H9 (cell line): ENCODE results near the gene UPF2. TPM values are rescaled to one million over a fixed set of nuclear protein-coding genes. Genes with fewer than 3 reads are reported as not detected.

Source experiments
- DNase-seq: peaks from one replicate; pipeline ENCODE4 v3.0.0-alpha.2; 2017
- H2AFZ ChIP-seq: one replicate; pipeline ENCODE4 v1.6.1; 2013; ENCODE audit warnings: mild to moderate bottlenecking, low read length, control low read depth, moderate library complexity
- H2AK5ac ChIP-seq: 2 replicates; pipeline ENCODE4 v1.6.1; 2013; ENCODE audit warnings: low read length, control low read depth, mixed read lengths; ENCODE audit not compliant: insufficient read length
- H2BK120ac ChIP-seq: one replicate; pipeline ENCODE4 v1.6.1; 2013; ENCODE audit warnings: low read depth, mild to moderate bottlenecking, low read length, control low read depth, inconsistent platforms; ENCODE audit not compliant: poor library complexity, severe bottlenecking
- H2BK12ac ChIP-seq: 2 replicates; pipeline ENCODE4 v1.6.1; 2013; ENCODE audit warnings: low read length, control low read depth, mixed read lengths, low read depth; ENCODE audit not compliant: insufficient read length
- H2BK15ac ChIP-seq: 2 replicates; pipeline ENCODE4 v1.6.1; 2013; ENCODE audit warnings: low read depth, low read length, control low read depth
- H2BK20ac ChIP-seq: one replicate; pipeline ENCODE4 v1.6.1; 2013; ENCODE audit warnings: low read depth, mild to moderate bottlenecking, low read length, control low read depth, inconsistent platforms; ENCODE audit not compliant: poor library complexity, severe bottlenecking
- H2BK5ac ChIP-seq: 2 replicates; pipeline ENCODE4 v1.6.1; 2013; ENCODE audit warnings: low read length, control low read depth, mixed read lengths; ENCODE audit not compliant: insufficient read length
- H3K14ac ChIP-seq: 2 replicates; pipeline ENCODE4 v1.6.1; 2013; ENCODE audit warnings: low read length, control low read depth; ENCODE audit not compliant: insufficient read depth
- H3K18ac ChIP-seq: 2 replicates; pipeline ENCODE4 v1.6.1; 2013; ENCODE audit warnings: low read depth, mild to moderate bottlenecking, mixed read lengths, low read length, control low read depth; ENCODE audit not compliant: insufficient read length
- H3K23ac ChIP-seq: 2 replicates; pipeline ENCODE4 v1.6.1; 2013; ENCODE audit warnings: low read length, control low read depth, mixed read lengths, low read depth; ENCODE audit not compliant: insufficient read length
- H3K23me2 ChIP-seq: 2 replicates; pipeline ENCODE4 v1.6.1; 2013; ENCODE audit warnings: low read depth, mild to moderate bottlenecking, mixed read lengths, low read length, control low read depth; ENCODE audit not compliant: insufficient read length, poor library complexity, severe bottlenecking
- H3K27ac ChIP-seq: 2 replicates; pipeline ENCODE4 v1.5.1; 2013; ENCODE audit warnings: low read length, control low read depth, mixed read lengths, low read depth; ENCODE audit not compliant: insufficient read length
- H3K27me3 ChIP-seq: 2 replicates; pipeline ENCODE4 v1.6.1; 2013; ENCODE audit warnings: low read length, control low read depth, inconsistent platforms; ENCODE audit not compliant: insufficient read depth
- H3K4ac ChIP-seq: 2 replicates; pipeline ENCODE4 v1.6.1; 2013; ENCODE audit warnings: low read depth, mild to moderate bottlenecking, control low read depth, inconsistent platforms, low read length, moderate library complexity
- H3K4me1 ChIP-seq: 2 replicates; pipeline ENCODE4 v1.6.1; 2013; ENCODE audit warnings: low read length, control low read depth, inconsistent platforms; ENCODE audit not compliant: insufficient read depth
- H3K4me2 ChIP-seq: 2 replicates; pipeline ENCODE4 v1.6.1; 2013; ENCODE audit warnings: low read length, control low read depth, mixed read lengths; ENCODE audit not compliant: insufficient read length, insufficient read depth
- H3K56ac ChIP-seq: 2 replicates; pipeline ENCODE4 v1.6.1; 2013; ENCODE audit warnings: low read depth, mild to moderate bottlenecking, mixed read lengths, low read length, control low read depth; ENCODE audit not compliant: insufficient read length
- H3K79me1 ChIP-seq: 2 replicates; pipeline ENCODE4 v1.6.1; 2013; ENCODE audit warnings: low read depth, mild to moderate bottlenecking, moderate library complexity, low read length, control low read depth, inconsistent platforms; ENCODE audit not compliant: insufficient read depth, poor library complexity, severe bottlenecking
- H3K79me2 ChIP-seq: 2 replicates; pipeline ENCODE4 v1.6.1; 2013; ENCODE audit warnings: low read length, control low read depth, inconsistent platforms; ENCODE audit not compliant: insufficient read depth
- H3K9ac ChIP-seq: 2 replicates; pipeline ENCODE4 v1.6.1; 2013; ENCODE audit warnings: low read length, control low read depth, mixed read lengths; ENCODE audit not compliant: insufficient read length; ENCODE audit errors: extremely low read depth
- H3K9me3 ChIP-seq: one replicate; pipeline ENCODE4 v1.6.1; 2013; ENCODE audit warnings: low read depth, low read length, inconsistent platforms; ENCODE audit not compliant: control insufficient read depth
- H3T11ph ChIP-seq: one replicate; pipeline ENCODE4 v1.6.1; 2013; ENCODE audit warnings: mild to moderate bottlenecking, low read length, control low read depth, inconsistent platforms
- H4K20me1 ChIP-seq: one replicate; pipeline ENCODE4 v1.6.1; 2013; ENCODE audit not compliant: control insufficient read depth, insufficient read length, insufficient read depth
- H4K5ac ChIP-seq: 2 replicates; pipeline ENCODE4 v1.6.1; 2013; ENCODE audit warnings: low read depth, mild to moderate bottlenecking, mixed read lengths, low read length, control low read depth; ENCODE audit not compliant: insufficient read length
- H4K8ac ChIP-seq: replicated peaks from 2 replicates; pipeline ENCODE4 v1.6.1; 2013; ENCODE audit warnings: low read length, control low read depth, mixed read lengths, low read depth; ENCODE audit not compliant: insufficient read length
- H4K91ac ChIP-seq: 2 replicates; pipeline ENCODE4 v1.6.1; 2013; ENCODE audit warnings: low read depth, mild to moderate bottlenecking, moderate library complexity, mixed read lengths, low read length, control low read depth; ENCODE audit not compliant: insufficient read length
- H3K27ac Mint-ChIP-seq, 3 experiments: 2 replicates in 2 of 3; 3 replicates in 1 of 3; pipeline ENCODE4 v1.8.0; 2020 to 2021; ENCODE audit warnings: mixed read lengths in 3 of 3, mild to moderate bottlenecking in 1 of 3, moderate library complexity in 1 of 3
- H3K27me3 Mint-ChIP-seq: 2 replicates; pipeline ENCODE4 v1.8.0; 2021; ENCODE audit warnings: low read depth, mild to moderate bottlenecking, moderate library complexity, mixed read lengths
- H3K36me3 Mint-ChIP-seq, 3 experiments: 2 replicates in 2 of 3; 3 replicates in 1 of 3; pipeline ENCODE4 v1.8.0; 2020 to 2021; ENCODE audit warnings: low read depth in 3 of 3, mixed read lengths in 3 of 3; ENCODE audit not compliant: insufficient read depth in 1 of 3
- H3K4me1 Mint-ChIP-seq, 2 experiments: 2 replicates each; pipeline ENCODE4 v1.8.0; 2020; ENCODE audit warnings: mixed read lengths in 2 of 2
- H3K4me3 Mint-ChIP-seq, 2 experiments: 2 replicates in 1 of 2; 3 replicates in 1 of 2; pipeline ENCODE4 v1.8.0; 2020 to 2021; ENCODE audit warnings: mild to moderate bottlenecking in 2 of 2, mixed read lengths in 2 of 2, moderate library complexity in 1 of 2
- H3K9me3 Mint-ChIP-seq, 2 experiments: 2 replicates in 1 of 2; 3 replicates in 1 of 2; pipeline ENCODE4 v1.8.0; 2020; ENCODE audit warnings: mild to moderate bottlenecking in 2 of 2, mixed read lengths in 2 of 2, moderate library complexity in 1 of 2
- WGBS: extraction: QIAGEN DNeasy Blood & Tissue Kit; methylation state at CpG from one replicate; pipeline ENCODE4 v1.1.7; 2013; ENCODE audit warnings: missing lambda C conversion rate, low lambda C conversion rate, mixed read lengths; ENCODE audit not compliant: insufficient read length; ENCODE audit errors: extremely low coverage; 5-methylcytosine and 5-hydroxymethylcytosine counted together
- total RNA-seq: library from RNA; stranded (reverse); gene quantifications from 2 replicates; pipeline ENCODE4 v1.2.1, GENCODE V29; 2021
- TF ChIP-seq, protein P1 (sequence below): fragments of 200-600 bp; sonication (generic); conservative IDR thresholded peaks from 3 replicates; pipeline ENCODE4 v1.8.0; 2021; ENCODE audit warnings: antibody characterized with exemption, mild to moderate bottlenecking

UPF2 gene
- total RNA-seq, 1 experiment from 2014 or later, result 34.1 TPM

DNA sequence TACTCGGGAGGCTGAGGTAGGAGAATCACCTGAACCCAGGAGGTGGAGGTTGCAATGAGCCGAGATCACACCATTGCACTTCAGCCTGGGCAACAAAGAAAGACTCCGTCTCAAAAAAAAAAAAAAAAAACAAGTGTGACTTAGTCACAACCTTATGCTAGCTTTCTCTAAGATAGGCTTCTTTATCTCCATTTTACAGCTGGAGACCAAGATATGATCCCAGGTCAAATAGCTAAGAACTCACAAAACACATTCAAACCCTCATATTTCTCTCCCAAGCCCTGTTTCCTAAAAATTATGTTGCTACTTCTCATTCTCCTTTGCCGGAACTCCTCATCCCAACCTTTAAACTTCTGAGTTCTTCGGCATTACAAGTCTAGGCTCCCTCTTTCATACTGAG, 13.1 kb upstream of the UPF2 start:
- Histone ChIP-seq H3K9me3 (no peaks in the 10 kb centered on the region), H2AK5ac (no peak overlapping the region), H3K9ac (no peak overlapping the region), H3T11ph (no peak overlapping the region), H3K4me1 (no peaks in the 10 kb centered on the region), H2BK120ac (no peak overlapping the region), H3K27me3 (no peaks in the 10 kb centered on the region), H2BK15ac (no peak overlapping the region), H3K14ac (no peak overlapping the region), H3K56ac (no peak overlapping the region), H3K79me2 (no peaks in the 10 kb centered on the region), H2BK5ac (no peak overlapping the region), H3K4ac (no peak overlapping the region), H2AFZ (no peak overlapping the region), H4K91ac (no peak overlapping the region), H3K18ac (no peak overlapping the region), H2BK12ac (no peak overlapping the region), H4K20me1 (no peaks in the 10 kb centered on the region), H3K27ac (no peak overlapping the region), H2BK20ac (no peak overlapping the region), H3K23me2 (no peaks in the 10 kb centered on the region), H4K5ac (no peak overlapping the region), H3K23ac (no peak overlapping the region), H3K79me1 (no peaks in the 10 kb centered on the region), H4K8ac (no peak overlapping the region), H3K4me2 (no peak overlapping the region)
- Mint-ChIP-seq H3K27me3 (peaks cover 2% of the 10 kb centered on the region), H3K36me3 (no peaks in the 10 kb centered on the region), H3K4me1 (no peaks in the 10 kb centered on the region), H3K27ac (no peak overlapping the region), H3K9me3 (no peaks in the 10 kb centered on the region; a peak in 1 of 5 replicates), H3K4me3 (no peak overlapping the region)
- TF ChIP-seq, protein P1, sequence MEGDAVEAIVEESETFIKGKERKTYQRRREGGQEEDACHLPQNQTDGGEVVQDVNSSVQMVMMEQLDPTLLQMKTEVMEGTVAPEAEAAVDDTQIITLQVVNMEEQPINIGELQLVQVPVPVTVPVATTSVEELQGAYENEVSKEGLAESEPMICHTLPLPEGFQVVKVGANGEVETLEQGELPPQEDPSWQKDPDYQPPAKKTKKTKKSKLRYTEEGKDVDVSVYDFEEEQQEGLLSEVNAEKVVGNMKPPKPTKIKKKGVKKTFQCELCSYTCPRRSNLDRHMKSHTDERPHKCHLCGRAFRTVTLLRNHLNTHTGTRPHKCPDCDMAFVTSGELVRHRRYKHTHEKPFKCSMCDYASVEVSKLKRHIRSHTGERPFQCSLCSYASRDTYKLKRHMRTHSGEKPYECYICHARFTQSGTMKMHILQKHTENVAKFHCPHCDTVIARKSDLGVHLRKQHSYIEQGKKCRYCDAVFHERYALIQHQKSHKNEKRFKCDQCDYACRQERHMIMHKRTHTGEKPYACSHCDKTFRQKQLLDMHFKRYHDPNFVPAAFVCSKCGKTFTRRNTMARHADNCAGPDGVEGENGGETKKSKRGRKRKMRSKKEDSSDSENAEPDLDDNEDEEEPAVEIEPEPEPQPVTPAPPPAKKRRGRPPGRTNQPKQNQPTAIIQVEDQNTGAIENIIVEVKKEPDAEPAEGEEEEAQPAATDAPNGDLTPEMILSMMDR, result no peak
- no peak for DNase-seq
- no CpG with 5 or more reads among the region's 5 CpGs for WGBS
